NT2/D1 (cell line): ENCODE results near the gene TTBK2.

Experiments used
- SUZ12 ChIP-seq: IDR thresholded peaks from 2 replicates; pipeline ENCODE4 v1.6.1; 2011; ENCODE audit not compliant: insufficient read length, insufficient read depth; ENCODE audit errors: extremely low read depth
- ZNF274 ChIP-seq: IDR thresholded peaks from 2 replicates; pipeline ENCODE4 v1.6.1; 2011; ENCODE audit warnings: mild to moderate bottlenecking, low read depth, low read length

DNA sequence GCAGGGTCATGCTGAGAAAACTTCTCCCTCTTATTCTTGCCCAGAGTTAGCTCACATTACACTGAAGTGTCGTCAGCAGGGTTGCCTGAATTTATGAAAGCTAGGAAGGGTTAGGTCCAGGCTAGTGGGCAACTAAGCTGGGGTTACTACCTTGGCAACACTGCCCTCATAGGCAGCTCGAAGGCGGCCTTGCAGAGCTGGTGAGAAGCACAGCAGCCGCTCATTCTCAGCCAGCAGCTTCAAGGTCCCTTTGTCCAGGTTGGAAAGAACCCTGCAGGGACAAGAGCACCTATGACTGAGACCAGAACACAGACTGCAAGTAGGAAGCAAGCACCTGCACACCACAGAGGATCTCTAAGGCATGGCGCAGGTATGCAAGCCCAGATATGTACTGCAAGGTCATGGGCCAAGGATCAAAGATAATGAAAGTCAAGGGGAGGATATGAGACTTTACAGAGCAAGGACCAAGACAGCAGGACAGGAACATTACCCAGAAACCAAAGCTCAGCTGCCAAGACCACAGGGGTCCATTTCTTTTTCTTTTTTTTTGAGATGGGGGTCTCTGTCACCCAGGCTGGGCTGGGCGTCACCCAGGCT, 186.4 kb downstream of the TTBK2 start:
- TF ChIP-seq SUZ12 (no peak), ZNF274 (no peak)
